Measurements from ENCODE around the gene MSRB2. TPM values are rescaled to one million over a fixed set of nuclear protein-coding genes. Genes with fewer than 3 reads are reported as not detected.

The MSRB2 gene
- total and polyA plus RNA-seq, 3 donors from 2014 or later, result 14.2 to 16.0 (median 15.7) TPM

DNA sequence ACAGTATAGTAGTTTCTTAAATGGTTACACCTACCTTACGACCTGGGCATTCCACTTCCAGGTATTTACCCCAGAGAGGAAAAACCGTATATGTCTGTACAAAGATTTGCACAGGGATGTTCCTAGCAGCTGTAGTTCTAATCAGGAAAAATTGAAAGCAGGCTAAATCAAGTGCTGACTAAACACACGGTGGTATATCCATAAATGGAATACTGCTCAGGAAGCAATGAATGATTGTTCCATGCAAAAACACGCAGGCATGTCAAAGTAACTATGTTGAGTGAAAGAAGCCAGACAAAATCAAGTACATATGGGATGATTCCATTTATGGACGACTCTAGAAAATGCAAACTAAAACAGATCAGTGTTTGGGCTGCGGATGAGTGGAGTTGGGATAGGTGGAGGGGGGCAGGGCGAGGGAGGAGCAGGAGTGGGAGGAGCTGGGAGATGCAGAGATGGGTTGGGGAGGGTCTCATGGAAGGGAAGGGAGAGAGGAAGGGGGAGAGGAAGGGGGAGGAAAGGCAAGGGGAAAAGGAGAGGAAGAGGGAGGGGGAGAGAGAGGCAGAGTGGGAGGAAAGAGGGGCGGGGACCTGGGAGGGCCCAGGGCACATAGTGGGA lies 484 bp upstream of the MSRB2 start:
- TF ChIP-seq, protein P1, sequence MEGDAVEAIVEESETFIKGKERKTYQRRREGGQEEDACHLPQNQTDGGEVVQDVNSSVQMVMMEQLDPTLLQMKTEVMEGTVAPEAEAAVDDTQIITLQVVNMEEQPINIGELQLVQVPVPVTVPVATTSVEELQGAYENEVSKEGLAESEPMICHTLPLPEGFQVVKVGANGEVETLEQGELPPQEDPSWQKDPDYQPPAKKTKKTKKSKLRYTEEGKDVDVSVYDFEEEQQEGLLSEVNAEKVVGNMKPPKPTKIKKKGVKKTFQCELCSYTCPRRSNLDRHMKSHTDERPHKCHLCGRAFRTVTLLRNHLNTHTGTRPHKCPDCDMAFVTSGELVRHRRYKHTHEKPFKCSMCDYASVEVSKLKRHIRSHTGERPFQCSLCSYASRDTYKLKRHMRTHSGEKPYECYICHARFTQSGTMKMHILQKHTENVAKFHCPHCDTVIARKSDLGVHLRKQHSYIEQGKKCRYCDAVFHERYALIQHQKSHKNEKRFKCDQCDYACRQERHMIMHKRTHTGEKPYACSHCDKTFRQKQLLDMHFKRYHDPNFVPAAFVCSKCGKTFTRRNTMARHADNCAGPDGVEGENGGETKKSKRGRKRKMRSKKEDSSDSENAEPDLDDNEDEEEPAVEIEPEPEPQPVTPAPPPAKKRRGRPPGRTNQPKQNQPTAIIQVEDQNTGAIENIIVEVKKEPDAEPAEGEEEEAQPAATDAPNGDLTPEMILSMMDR (IDR thresholded peaks at IDR 0.05), result no peak
- no peak for TF ChIP-seq POLR2A (IDR thresholded peaks at IDR 0.05)
- Histone ChIP-seq H3K9me3 (no peaks in the 10 kb centered on the region), H3K27ac (peak overlapping the region in 1 of 2 donors; percentile 90), H3K36me3 (ENCODE audit: low read depth, missing control alignments) (no peaks in the 10 kb centered on the region), H3K4me1 (peaks cover 9% of the 10 kb centered on the region), H3K4me3 (peak overlapping the region; percentile 79 to 87), H3K27me3 (no peaks in the 10 kb centered on the region)
- 8 to 19% methylated on average over 8 of the region's 8 CpGs for WGBS, 2 donors
- intact Hi-C loops (cut with DNase I; ENCODE audit: low total_unique reads), result no loop called here
- no peak for DNase-seq

DNA sequence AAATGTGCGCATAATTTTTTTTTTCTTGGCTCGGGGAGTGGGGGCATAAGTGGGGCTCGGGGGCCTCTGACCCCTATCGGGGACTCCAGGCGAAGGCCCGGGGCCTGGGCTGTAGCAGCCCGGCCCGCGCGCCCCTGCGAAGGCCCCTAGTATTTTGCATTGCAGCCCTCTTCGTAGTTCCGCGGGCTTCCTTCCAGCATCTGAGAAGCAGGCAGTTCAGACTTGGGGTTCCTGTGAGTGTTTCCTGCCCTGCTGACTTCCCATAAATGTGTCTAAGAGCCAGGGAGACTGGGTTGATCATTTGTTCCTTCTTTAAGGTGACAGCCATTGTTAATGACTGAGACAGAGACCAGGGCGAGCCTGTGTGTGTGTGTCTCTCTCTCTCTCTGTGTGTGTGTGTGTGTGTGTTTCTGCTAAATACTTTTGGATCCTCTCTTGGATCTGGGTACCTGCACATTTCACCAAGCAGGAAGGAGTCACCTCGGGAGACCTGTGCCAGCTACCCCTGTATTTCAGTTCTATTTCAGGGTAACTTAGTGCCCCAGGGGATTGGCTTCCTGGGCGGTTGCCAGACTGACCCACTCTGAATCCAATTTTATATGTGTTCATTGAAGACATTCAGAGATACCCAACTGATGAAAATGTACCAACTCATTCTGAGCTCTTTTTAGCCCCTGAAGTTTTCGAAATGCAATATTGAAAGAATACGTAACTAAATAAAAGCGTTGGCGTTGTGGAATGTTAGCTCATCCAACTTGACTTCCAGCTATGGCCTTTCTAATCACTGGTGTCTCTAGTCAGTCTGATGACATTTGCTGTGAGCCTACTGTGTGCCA lies 805 bp downstream of the MSRB2 start:
- Histone ChIP-seq H3K9me3 (no peaks in the 10 kb centered on the region), H3K4me3 (peak overlapping the region; percentile 79 to 87), H3K27ac (peak overlapping the region; percentile 81 to 90), H3K27me3 (no peaks in the 10 kb centered on the region), H3K4me1 (peaks cover 9% of the 10 kb centered on the region), H3K36me3 (ENCODE audit: low read depth, missing control alignments) (no peaks in the 10 kb centered on the region)
- intact Hi-C loops (cut with DNase I; ENCODE audit: low total_unique reads), result no loop called here
- DNase-seq, result peak; percentile 48
- TF ChIP-seq, protein P1 (IDR thresholded peaks at IDR 0.05), result no peak
- no peak for TF ChIP-seq POLR2A (IDR thresholded peaks at IDR 0.05)
- WGBS, 2 donors, result 14 to 19% methylated on average over 19 to 21 of the region's 21 CpGs

DNA sequence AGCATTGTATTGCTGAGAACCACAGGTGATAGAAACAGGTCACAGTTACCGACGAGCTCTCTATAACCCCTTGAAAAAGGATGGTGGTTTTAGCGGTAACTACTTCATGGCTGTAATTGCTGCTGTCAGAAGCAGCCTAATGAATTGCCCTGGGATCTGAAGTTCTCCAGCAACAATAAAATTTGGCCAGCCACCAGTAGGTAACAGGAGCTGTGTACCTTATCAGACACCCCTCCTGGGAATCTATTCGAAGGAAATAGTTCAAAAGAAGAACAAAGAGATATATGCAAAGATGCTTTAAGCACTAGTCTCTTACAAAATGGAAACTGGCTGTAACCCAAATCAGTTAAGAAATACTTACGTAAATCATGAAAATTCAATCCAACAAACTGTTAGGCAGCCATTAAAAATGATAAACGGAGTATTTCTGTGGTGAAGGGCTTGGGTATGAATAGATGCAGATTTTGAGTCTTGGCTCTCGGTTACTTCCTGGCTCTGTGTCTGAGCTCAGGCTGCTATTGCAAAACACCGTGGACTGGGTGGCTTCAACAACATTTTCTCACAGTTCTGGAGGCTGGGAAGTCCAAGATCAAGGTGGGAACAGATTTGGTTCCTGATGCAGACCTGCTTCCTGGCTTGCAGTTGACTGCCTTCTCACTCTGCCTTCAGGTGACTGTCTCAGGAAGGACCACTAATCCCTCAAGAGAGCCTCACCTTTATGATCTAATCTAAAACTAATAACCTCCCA lies 1.6 kb downstream of the MSRB2 start:
- Histone ChIP-seq H3K9me3 (no peaks in the 10 kb centered on the region), H3K36me3 (ENCODE audit: low read depth, missing control alignments) (no peaks in the 10 kb centered on the region), H3K4me3 (no peak overlapping the region), H3K4me1 (peaks cover 9% of the 10 kb centered on the region), H3K27ac (peak overlapping the region in 1 of 2 donors; percentile 81), H3K27me3 (no peaks in the 10 kb centered on the region)
- DNase-seq, result no peak
- 50 to 56% methylated on average over 8 of the region's 8 CpGs for WGBS, 2 donors
- intact Hi-C loops (cut with DNase I; ENCODE audit: low total_unique reads), result no loop called here
- TF ChIP-seq POLR2A (IDR thresholded peaks at IDR 0.05), result no peak
- TF ChIP-seq, protein P1 (IDR thresholded peaks at IDR 0.05), result no peak

DNA sequence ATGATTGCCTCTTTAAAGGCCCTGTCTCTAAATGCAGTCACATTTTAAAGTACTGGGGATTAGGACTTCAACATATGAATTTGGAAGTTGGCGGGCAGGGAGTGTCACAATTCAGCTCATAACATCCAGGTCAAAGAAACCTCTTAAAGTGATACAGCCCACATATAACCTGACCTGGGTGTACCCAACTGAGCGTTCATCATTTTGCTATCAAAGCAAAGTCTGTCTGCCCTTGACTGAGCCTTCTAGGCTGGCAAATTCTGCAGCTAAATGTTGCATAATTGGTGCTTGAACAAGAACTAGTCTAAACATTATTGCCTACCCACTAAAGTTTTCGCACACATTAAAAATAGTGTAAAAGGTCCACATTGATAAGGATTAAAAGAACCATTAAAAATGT lies 3.7 kb downstream of the MSRB2 start:
- Histone ChIP-seq H3K4me3 (no peak overlapping the region), H3K9me3 (no peaks in the 10 kb centered on the region), H3K36me3 (ENCODE audit: low read depth, missing control alignments) (no peaks in the 10 kb centered on the region), H3K4me1 (peaks cover 9% of the 10 kb centered on the region), H3K27me3 (no peaks in the 10 kb centered on the region), H3K27ac (no peak overlapping the region)
- WGBS, 2 donors, result 87 to 89% methylated on average over 3 of the region's 3 CpGs
- intact Hi-C loops (cut with DNase I; ENCODE audit: low total_unique reads), result no loop called here
- DNase-seq, result no peak
- TF ChIP-seq, protein P1 (IDR thresholded peaks at IDR 0.05), result no peak
- no peak for TF ChIP-seq POLR2A (IDR thresholded peaks at IDR 0.05)

Measured in testis (tissue), 3 donors.